GM18873 (cell line): Measurements from ENCODE around the gene CS.

Experiments
- ATAC-seq: cut with Tn5 transposase; IDR thresholded peaks from one replicate; pipeline ENCODE4 v1.9.1; 2021; ENCODE audit warnings: mild to moderate bottlenecking, moderate library complexity, moderate number of reproducible peaks; ENCODE audit not compliant: unreplicated experiment, low FRiP score

Gene CS

GRCh38 chr12:56222531-56222895, 77.6 kb downstream of the CS start:
- ATAC-seq, result no peak

- ATAC-seq, result peak; percentile 87
Measured at GRCh38 chr12:56221757-56222530, 78.2 kb downstream of the CS start, which contains the start of gene RNF41. RNF41 (minus strand) TSS chr12:56221922; CDS start chr12:56214047, 7,875 bp downstream.
